Vagina (tissue), 2 donors: ENCODE data around the gene DOK7. TPM values are rescaled to one million over a fixed set of nuclear protein-coding genes. Genes with fewer than 3 reads are reported as not detected.
A peak's percentile ranks its signal among the peaks of the same experiment; 100 is the strongest.

ENCODE experiments used
- DNase-seq, 2 donors: peaks; one replicate each; pipeline ENCODE4 v3.0.0-alpha.2; 2017; ENCODE audit errors: extremely low spot score in 2 of 2
- H3K27ac ChIP-seq: fragments of 200-600 bp; sonication (generic); one replicate; pipeline ENCODE4 v1.5.1; 2019
- H3K27me3 ChIP-seq: fragments of 200-600 bp; sonication (generic); one replicate; pipeline ENCODE4 v1.5.1; 2019
- H3K36me3 ChIP-seq, 2 donors: fragments of 200-600 bp; sonication (generic); one replicate each; pipeline ENCODE4 v1.5.1; 2017 to 2019
- H3K4me1 ChIP-seq: fragments of 200-600 bp; sonication (generic); one replicate; pipeline ENCODE4 v1.5.1; 2019
- H3K4me3 ChIP-seq, 2 donors: fragments of 200-600 bp; sonication (generic); 1 replicate in 1 of 2; 2 replicates in 1 of 2; pipeline ENCODE4 v1.5.1; 2016 to 2019
- H3K9me3 ChIP-seq: fragments of 200-600 bp; sonication (generic); one replicate; pipeline ENCODE4 v1.5.1; 2019
- POLR2A ChIP-seq, 2 donors: fragments of 450-650 bp; IDR thresholded peaks; one replicate each; pipeline ENCODE4 v1.6.1; 2017; ENCODE audit warnings: antibody characterized with exemption in 2 of 2, mild to moderate bottlenecking in 2 of 2, moderate library complexity in 2 of 2
- POLR2AphosphoS5 ChIP-seq, 2 donors: sonication (generic); formaldehyde crosslinking; IDR thresholded peaks; one replicate each; pipeline ENCODE4 v1.9.0; 2017; ENCODE audit warnings: antibody characterized with exemption in 2 of 2, mild to moderate bottlenecking in 2 of 2, low read depth in 1 of 2; ENCODE audit not compliant: insufficient read depth in 1 of 2
- intact Hi-C: fragments of 100-400 bp; cut with DNase I; formaldehyde crosslinking; loops from one replicate; pipeline ENCODE4 v1.15.1; 2023
- total RNA-seq: library from RNA; depleted of rRNA; stranded (reverse); fragments of >200 nt; gene quantifications from one replicate; pipeline ENCODE4 v1.2.3, GENCODE V29; 2016
- TF ChIP-seq, protein P1 (sequence below), 3 experiments: fragments of 450-650 bp in 2 of 3; fragments of 200-600 bp in 1 of 3; sonication (generic) in 1 of 3; IDR thresholded peaks; one replicate each; pipeline ENCODE4 v1.5.1; 2017 to 2019; ENCODE audit warnings: antibody characterized with exemption in 3 of 3, mild to moderate bottlenecking in 2 of 3, moderate library complexity in 2 of 3

The DOK7 gene
- total RNA-seq, 1 donor from 2014 or later, result 4.7 TPM

DNA sequence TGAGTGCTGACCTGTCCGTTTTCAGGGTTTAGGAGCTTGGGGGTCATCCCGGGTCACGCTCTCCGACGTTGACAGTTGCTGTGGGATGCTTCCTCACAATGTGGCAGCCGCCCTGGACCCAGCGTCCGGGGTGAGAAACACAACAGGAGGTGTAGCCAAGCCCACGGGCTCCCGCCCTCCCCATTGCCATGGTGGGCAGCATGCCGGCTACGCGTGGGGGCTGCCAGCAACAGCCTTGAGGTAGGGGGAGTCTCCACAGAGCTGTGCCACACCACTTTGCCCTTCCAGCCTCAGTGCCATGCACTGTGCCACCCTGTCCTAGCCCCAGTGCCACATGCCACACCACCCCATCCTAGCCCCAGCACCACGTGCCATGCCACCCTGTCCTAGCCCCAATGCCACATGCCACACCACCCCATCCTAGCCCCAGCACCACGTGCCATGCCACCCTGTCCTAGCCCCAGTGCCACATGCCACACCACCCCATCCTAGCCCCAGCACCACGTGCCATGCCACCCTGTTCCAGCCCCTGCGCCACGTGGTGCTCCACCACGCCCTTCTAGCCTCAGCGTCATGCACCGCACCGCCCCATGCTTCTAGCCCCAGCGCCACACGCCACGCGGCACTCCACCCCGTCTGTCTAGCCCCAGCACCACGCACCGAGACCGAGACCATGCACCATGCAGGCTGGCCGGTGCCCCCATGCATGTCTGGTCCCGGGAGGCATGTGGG is 29.8 kb upstream of the DOK7 start:
- Histone ChIP-seq H3K4me3 (no peak overlapping the region), H3K27ac (no peak overlapping the region), H3K36me3 (peaks cover 0 to 26% of the 10 kb centered on the region in 2 donors), H3K4me1 (peaks cover 25% of the 10 kb centered on the region), H3K27me3 (no peaks in the 10 kb centered on the region), H3K9me3 (no peaks in the 10 kb centered on the region)
- TF ChIP-seq POLR2A (IDR thresholded peaks at IDR 0.05), result no peak
- TF ChIP-seq, protein P1, sequence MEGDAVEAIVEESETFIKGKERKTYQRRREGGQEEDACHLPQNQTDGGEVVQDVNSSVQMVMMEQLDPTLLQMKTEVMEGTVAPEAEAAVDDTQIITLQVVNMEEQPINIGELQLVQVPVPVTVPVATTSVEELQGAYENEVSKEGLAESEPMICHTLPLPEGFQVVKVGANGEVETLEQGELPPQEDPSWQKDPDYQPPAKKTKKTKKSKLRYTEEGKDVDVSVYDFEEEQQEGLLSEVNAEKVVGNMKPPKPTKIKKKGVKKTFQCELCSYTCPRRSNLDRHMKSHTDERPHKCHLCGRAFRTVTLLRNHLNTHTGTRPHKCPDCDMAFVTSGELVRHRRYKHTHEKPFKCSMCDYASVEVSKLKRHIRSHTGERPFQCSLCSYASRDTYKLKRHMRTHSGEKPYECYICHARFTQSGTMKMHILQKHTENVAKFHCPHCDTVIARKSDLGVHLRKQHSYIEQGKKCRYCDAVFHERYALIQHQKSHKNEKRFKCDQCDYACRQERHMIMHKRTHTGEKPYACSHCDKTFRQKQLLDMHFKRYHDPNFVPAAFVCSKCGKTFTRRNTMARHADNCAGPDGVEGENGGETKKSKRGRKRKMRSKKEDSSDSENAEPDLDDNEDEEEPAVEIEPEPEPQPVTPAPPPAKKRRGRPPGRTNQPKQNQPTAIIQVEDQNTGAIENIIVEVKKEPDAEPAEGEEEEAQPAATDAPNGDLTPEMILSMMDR (IDR thresholded peaks at IDR 0.05), result no peak
- no peak for TF ChIP-seq POLR2AphosphoS5 (IDR thresholded peaks at IDR 0.05; ENCODE audit: insufficient read depth in 1 of 2, low read depth in 1 of 2)
- DNase-seq, result no peak
- intact Hi-C loops, result no loop called here

DNA sequence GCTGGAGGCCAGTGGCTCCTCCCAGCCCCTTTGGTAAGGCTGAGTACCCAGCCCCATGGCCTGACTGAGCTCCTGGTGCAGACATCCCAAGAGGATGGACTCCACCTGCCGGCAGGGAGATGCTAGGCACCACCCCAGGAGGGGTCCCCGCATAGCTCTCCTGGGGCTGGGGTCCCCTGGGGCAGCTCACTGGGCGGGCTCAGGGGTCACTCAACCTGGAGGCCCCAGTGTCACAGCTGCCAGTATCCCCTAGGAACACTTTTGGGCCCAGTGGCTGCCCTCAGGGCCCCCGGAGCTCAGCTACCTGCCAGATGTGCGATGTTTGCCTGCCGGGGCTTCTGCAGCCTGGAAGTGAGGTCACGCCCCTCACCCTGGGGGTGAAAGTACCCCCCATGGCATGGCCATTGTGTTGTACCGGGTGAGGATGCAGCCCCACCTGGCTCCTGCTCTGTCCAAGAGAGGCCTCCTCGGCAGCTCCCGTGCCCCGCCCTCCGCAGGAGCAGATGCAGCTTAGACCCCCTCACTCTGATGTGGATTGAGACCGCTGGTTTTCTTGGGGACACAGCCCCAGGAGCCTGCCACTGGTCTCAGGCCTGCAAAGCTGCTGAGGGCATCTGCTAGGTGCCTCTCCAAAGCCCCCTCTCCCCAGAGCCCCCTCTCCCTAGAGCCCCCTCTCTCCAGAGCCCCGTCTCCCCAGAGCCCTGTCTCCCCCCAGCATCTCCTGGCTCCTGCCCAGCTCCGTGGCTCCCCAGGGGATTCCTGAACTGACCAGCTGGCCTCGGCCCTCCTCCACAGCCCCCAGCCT is 28.0 kb upstream of the DOK7 start:
- intact Hi-C loops, result no loop called here
- Histone ChIP-seq H3K36me3 (peaks cover 0 to 10% of the 10 kb centered on the region in 2 donors), H3K4me3 (no peak overlapping the region), H3K27me3 (no peaks in the 10 kb centered on the region), H3K4me1 (peaks cover 28% of the 10 kb centered on the region), H3K9me3 (no peaks in the 10 kb centered on the region), H3K27ac (no peak overlapping the region)
- TF ChIP-seq, protein P1 (IDR thresholded peaks at IDR 0.05), result no peak
- TF ChIP-seq POLR2AphosphoS5 (IDR thresholded peaks at IDR 0.05; ENCODE audit: insufficient read depth in 1 of 2, low read depth in 1 of 2), result no peak
- no peak for DNase-seq

DNA sequence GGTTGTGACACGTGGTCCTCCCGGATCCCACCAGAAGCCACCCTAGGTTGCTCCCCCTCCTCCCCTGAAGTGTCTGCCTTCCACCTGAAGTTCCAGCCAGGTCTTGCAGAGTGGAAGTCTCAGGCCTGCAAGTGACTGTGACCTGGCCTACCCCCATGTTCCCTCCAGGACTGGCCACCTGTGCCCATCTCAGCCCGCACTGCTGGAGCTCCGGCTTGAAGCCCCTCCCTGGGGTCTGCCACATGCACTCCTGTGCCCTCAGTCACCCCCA is 27.5 kb upstream of the DOK7 start:
- TF ChIP-seq POLR2A (IDR thresholded peaks at IDR 0.05) (no peak), POLR2AphosphoS5 (IDR thresholded peaks at IDR 0.05; ENCODE audit: insufficient read depth in 1 of 2, low read depth in 1 of 2) (no peak)
- TF ChIP-seq, protein P1 (IDR thresholded peaks at IDR 0.05), result no peak
- Histone ChIP-seq H3K36me3 (peaks cover 0 to 5% of the 10 kb centered on the region in 2 donors), H3K27ac (no peak overlapping the region), H3K9me3 (no peaks in the 10 kb centered on the region), H3K27me3 (no peaks in the 10 kb centered on the region), H3K4me3 (no peak overlapping the region), H3K4me1 (peaks cover 28% of the 10 kb centered on the region)
- no peak for DNase-seq
- intact Hi-C loops, result no loop called here

DNA sequence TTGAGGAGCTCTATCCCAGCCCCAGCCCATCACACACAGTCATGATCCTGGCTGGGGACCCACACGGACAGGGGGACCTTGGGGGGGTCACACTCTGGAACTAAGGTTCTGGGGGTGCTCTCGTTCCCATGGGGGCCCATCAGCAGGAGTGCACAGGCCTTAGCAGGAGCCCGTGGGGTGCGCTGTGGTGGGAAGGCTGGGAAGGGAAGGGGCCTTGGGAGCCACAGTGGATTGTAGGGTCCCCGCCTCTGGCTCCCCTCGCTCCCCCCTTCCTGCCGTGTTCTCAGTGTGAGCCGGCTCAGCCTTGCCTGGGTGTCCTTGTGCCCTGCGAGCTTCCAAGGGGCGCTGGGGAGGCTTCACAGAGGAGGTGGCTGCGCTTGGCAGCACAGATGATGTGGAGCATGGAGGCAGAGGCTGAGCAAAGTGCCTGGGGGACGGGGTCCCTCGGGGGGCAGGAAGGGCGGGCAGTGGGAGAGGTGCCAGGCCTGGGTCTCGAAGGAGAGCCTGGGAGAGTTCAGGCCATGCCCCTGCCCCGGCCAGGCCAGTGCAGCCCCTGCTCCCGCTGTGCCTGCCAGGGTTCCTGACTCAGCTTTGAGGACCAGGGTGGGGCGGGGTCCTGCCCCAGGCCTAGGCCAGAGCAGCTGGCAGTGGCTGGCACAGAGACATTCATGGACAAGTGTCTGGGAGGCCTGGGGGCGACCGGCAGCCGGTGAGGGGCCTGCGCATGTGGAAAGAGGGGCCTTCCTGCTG is 26.9 kb upstream of the DOK7 start:
- no peaks in the 10 kb centered on the region for H3K36me3 ChIP-seq
- peaks cover 28% of the 10 kb centered on the region for H3K4me1 ChIP-seq
- intact Hi-C loops, result no loop called here
- no peaks in the 10 kb centered on the region for H3K27me3 ChIP-seq
- DNase-seq, result no peak
- no peaks in the 10 kb centered on the region for H3K9me3 ChIP-seq
- TF ChIP-seq POLR2AphosphoS5 (IDR thresholded peaks at IDR 0.05; ENCODE audit: insufficient read depth in 1 of 2, low read depth in 1 of 2) (no peak), POLR2A (IDR thresholded peaks at IDR 0.05) (no peak)
- TF ChIP-seq, protein P1 (IDR thresholded peaks at IDR 0.05), result no peak
- H3K4me3 ChIP-seq, result no peak overlapping the region
- H3K27ac ChIP-seq, result peak overlapping the region; percentile 13
